Measurements from ENCODE around the gene PLEKHO1. TPM values are rescaled to one million over a fixed set of nuclear protein-coding genes. Genes with fewer than 3 reads are reported as not detected.
"Not testable (repeated sequence)": the region's sequence is repeated elsewhere in the genome, so short reads cannot be mapped to it uniquely, and the experiment has no call there.

The PLEKHO1 gene
- total RNA-seq, 3 donors from 2014 or later = 10.0 to 228 (median 21.9) TPM

- no peaks in the 10 kb centered on the region for H3K36me3 ChIP-seq (ENCODE audit: low read depth)
- no peak overlapping the region for H3K4me3 ChIP-seq
- TF ChIP-seq CTCF (IDR thresholded peaks at IDR 0.05) = no peak
- no peak for DNase-seq
- no peak for ATAC-seq
- intact Hi-C loops (cut with DNase I, micrococcal nuclease) = no loop called here
- no peaks in the 10 kb centered on the region for H3K9me3 ChIP-seq
- H3K4me1 ChIP-seq (ENCODE audit: low read depth) = peaks cover 7% of the 10 kb centered on the region
Measured at GRCh38 chr1:150127868-150128267, 21.8 kb upstream of the PLEKHO1 start.

GRCh38 chr1:150132372-150132771 is 17.3 kb upstream of the PLEKHO1 start:
- DNase-seq (no peak), ATAC-seq (no peak)
- intact Hi-C loops (cut with DNase I, micrococcal nuclease) = no loop called here
- Histone ChIP-seq H3K4me1 (ENCODE audit: low read depth) (peaks cover 6% of the 10 kb centered on the region), H3K4me3 (no peak overlapping the region), H3K36me3 (ENCODE audit: low read depth) (no peaks in the 10 kb centered on the region), H3K9me3 (no peaks in the 10 kb centered on the region)
- TF ChIP-seq CTCF (IDR thresholded peaks at IDR 0.05) = no peak

GRCh38 chr1:150134537-150134936 is 15.2 kb upstream of the PLEKHO1 start:
- intact Hi-C loops (cut with DNase I, micrococcal nuclease) = no loop called here
- no peaks in the 10 kb centered on the region for H3K9me3 ChIP-seq
- ATAC-seq (no peak), DNase-seq (no peak)
- no peaks in the 10 kb centered on the region for H3K36me3 ChIP-seq (ENCODE audit: low read depth)
- H3K4me1 ChIP-seq (ENCODE audit: low read depth) = no peaks in the 10 kb centered on the region
- no peak for TF ChIP-seq CTCF (IDR thresholded peaks at IDR 0.05)
- no peak overlapping the region for H3K4me3 ChIP-seq

GRCh38 chr1:150135400-150135799 is 14.3 kb upstream of the PLEKHO1 start:
- H3K4me3 ChIP-seq; H3K36me3 ChIP-seq (ENCODE audit: low read depth); ATAC-seq; H3K4me1 ChIP-seq (ENCODE audit: low read depth); DNase-seq; H3K9me3 ChIP-seq; intact Hi-C loops (cut with DNase I, micrococcal nuclease): not testable (repeated sequence)

GRCh38 chr1:150138044-150138443 is 11.7 kb upstream of the PLEKHO1 start:
- no peaks in the 10 kb centered on the region for H3K36me3 ChIP-seq (ENCODE audit: low read depth)

GRCh38 chr1:150141452-150141851 is 8.3 kb upstream of the PLEKHO1 start:
- no peaks in the 10 kb centered on the region for H3K36me3 ChIP-seq (ENCODE audit: low read depth)
- no peaks in the 10 kb centered on the region for H3K4me1 ChIP-seq (ENCODE audit: low read depth)
- H3K9me3 ChIP-seq = no peaks in the 10 kb centered on the region
- ATAC-seq (no peak), DNase-seq (no peak)
- TF ChIP-seq CTCF (IDR thresholded peaks at IDR 0.05) = no peak
- intact Hi-C loops (cut with DNase I, micrococcal nuclease) = no loop called here
- H3K4me3 ChIP-seq = no peak overlapping the region

More at GRCh38 chr1:150138044-150138443, 11.7 kb upstream of the PLEKHO1 start:
- intact Hi-C loops (cut with DNase I, micrococcal nuclease) = no loop called here
- Histone ChIP-seq H3K4me1 (ENCODE audit: low read depth) (no peaks in the 10 kb centered on the region), H3K9me3 (no peaks in the 10 kb centered on the region), H3K4me3 (no peak overlapping the region)
- ATAC-seq = no peak
- TF ChIP-seq CTCF (IDR thresholded peaks at IDR 0.05) = no peak
- no peak for DNase-seq

Data from mucosa of descending colon (tissue), 3 donors.